Activated CD4-positive, alpha-beta T cell treated with anti-CD3 and anti-CD28 coated beads, Interleukin-2, amount 50 U/mL, for 4 hours (primary cell): Measurements from ENCODE around the gene DGCR8.

Experiments
- DNase-seq, 2 experiments: peaks; one replicate each; pipeline ENCODE4 v3.0.0-alpha.2; 2020

DGCR8 gene

DNA sequence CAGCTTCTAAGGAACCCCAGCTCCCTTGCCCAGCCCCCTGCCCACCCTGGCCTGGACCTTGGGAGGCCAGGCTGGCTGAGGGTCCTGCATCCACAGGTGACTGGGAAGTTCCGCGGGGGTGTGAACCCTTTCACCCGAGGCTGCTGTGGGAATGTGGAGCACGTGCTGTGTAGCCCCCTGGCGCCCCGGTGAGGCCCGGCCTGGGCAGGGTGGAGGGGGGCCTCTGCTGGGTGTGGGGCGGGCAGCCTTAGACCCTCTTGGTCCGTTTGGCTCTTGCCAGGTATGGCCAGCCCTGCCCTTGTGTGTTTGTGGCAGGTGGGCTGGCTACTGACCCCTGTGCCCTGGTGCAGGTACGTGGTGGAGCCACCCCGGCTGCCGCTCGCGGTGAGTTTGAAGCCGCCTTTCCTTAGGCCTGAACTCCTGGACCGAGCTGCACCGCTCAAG, 60.5 kb downstream of the DGCR8 start:
- no peak for DNase-seq

DNA sequence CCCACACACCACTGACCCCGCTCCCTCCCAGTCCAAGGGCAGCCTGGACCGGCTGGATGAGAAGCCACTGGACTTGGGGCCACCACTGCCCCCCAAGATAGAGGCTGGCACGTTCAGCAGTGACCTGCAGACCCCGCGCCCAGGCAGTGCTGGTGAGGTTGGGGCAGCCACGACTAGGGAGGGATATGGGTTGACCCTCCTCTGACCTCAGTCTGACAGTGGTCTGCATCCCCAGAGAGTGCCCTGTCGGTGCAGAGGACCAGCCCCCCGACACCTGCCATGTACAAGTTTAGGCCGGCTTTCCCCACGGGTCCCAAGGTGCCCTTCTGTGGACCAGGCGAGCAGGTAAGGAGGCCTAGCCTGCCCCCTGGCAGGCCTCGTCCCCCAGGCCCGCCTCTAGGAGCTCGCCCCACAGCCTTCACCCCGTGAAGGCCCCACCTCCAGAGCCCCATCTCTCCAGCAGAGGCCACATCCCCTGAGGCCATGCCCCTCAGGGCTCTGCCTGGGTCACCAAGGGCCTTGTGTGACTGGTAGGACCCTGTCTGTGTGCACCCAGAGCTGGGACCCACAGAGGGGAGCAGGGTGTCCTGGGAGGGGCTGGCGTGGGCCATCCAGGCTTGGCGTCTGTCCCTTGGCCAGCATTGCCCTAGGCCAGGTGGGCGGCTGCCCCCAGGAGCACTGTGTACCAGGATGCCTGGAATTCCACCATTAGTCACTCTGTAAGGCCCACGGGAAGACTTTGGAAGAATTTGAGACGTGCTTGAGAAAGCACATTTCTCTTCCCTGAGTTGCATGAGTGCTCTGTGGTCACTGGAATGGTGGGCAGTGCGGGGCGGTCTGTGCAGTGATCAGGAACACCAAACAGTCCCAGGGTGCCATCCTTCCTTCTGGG, 61.4 kb downstream of the DGCR8 start:
- no peak for DNase-seq

- DNase-seq, result no peak
Measured at GRCh38 chr22:20142711-20143621, 62.9 kb downstream of the DGCR8 start.

GRCh38 chr22:20143883-20144665, 64.0 kb downstream of the DGCR8 start:
- no peak for DNase-seq

GRCh38 chr22:20145206-20145831, 65.3 kb downstream of the DGCR8 start:
- no peak for DNase-seq

DNA sequence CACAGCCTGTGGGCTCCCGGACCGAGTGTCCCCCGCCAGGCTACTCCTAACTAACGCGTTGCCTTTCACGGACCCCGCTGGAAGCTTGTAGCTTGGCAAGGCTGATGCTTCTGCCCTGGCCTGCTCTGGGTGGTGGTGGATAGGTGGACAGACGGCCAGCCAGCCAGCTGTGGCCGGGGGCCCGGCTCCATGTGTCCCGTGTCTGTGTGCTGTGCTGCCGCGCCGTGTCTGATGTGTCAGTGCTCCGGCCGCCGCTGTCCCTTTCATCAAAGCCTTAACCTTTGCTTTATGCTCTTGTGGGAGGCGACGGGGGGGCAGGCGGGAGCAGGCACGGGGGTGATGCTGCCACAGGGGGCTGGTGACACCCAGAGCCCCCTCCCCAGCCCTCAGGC, 65.8 kb downstream of the DGCR8 start:
- no peak for DNase-seq

DNA sequence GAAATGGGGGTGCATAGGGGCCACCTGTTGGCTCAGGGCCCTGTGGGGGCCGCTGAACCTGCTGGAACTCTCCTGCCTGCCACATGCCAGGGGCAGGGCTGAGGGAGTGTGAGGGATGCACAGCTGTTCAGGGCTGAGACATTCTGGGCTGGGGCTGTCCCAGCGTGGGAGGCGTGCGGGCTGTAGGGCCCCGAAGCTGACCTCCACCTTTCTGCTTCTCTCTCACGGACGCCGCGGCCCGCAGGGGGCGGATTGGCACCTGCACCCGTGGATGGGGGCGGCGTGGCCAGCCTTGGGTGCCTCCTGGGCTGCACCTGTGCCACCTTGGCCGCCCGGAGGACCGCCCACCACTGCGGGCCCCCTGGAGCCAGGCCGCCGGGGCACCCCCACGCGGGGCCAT, 66.7 kb downstream of the DGCR8 start:
- DNase-seq, result no peak

GRCh38 chr22:20147237-20147988, 67.4 kb downstream of the DGCR8 start:
- no peak for DNase-seq

GRCh38 chr22:20148414-20148813, 68.4 kb downstream of the DGCR8 start:
- no peak for DNase-seq

GRCh38 chr22:20149257-20150250, 69.5 kb downstream of the DGCR8 start:
- DNase-seq, result no peak

- no peak for DNase-seq
Measured at GRCh38 chr22:20150381-20151275, 70.6 kb downstream of the DGCR8 start, which contains the start of gene CCDC188. Gene CCDC188, minus strand, starts transcription at chr22:20151055. Its CDS starts 69 bp downstream, at chr22:20150986.

DNA sequence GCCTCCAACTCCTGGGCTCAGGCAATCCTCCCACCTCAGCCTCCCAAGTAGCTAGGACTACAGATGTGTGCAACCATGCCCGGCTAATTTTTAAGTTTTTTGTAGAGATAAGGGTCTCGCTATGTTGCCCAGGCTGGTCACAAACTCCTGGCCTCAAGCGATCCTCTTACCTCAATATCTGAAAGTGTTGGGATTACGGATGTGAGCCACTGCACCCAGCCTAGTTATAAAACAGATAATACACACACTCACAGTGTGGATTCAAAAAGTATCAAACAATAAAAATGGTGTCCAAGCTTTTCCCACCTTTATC, 71.2 kb downstream of the DGCR8 start:
- no peak for DNase-seq

DNA sequence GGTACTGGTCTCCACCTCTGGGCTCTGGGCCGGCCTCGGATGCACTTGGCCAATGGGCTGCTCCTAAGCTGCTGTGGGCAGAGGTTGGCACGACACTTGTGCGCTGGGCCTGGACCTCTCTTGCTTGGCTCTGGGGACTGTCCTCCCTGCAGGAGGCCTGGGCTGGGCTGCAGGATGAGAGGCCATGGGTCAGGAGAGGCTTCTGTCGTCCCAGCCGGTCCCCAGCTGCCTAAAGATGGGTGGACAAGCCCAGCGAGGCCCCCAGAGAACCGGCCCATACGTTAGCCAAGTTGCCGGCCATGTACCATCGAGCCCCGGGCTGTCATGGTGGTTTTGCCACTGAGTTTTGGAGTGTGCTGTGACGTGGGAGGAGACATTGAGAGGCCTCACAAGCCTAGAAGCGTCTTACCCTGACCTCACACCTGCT, 72.4 kb downstream of the DGCR8 start:
- DNase-seq, result no peak

GRCh38 chr22:20153945-20154344, 73.9 kb downstream of the DGCR8 start:
- DNase-seq, result no peak

DNA sequence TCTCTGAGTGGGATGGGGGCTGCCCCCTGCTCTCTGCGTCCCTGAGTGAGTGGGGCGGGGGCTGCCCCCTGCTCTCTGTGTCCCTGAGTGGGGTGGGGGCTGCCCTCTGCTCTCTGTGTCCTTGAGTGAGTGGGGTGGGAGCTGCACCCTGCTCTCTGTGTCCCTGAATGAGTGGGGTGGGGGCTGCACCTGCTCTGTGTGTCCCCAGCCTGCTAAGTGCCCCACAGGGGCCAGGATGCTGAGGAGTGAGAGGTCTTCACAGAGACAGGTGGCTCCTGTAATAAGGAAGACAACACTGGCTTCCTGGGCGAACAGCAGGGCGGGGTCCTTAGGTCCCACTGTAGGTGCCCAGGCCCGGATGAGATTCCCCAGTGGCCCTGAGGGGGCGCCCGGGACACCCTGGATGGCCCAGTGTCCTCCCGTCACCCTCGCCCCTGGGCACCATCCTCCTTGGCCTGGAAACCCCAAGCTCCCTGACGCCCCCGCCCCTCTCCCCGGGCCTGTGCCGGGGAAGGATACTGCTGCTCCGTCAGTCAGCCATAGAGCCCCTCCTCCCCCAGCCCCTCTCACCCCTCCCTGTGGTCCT, 74.7 kb downstream of the DGCR8 start:
- DNase-seq, result no peak

GRCh38 chr22:20155330-20156041, 75.4 kb downstream of the DGCR8 start:
- DNase-seq, result no peak

- no peak for DNase-seq
Measured at GRCh38 chr22:20156042-20156389, 76.0 kb downstream of the DGCR8 start.
